ENCODE results near the gene MRPL41.
"Not testable (repeated sequence)": the region's sequence is repeated elsewhere in the genome, so short reads cannot be mapped to it uniquely, and the experiment has no call there.

Gene MRPL41

GRCh38 chr9:137554349-137554748 is 2.7 kb downstream of the MRPL41 start:
- DNase-seq, result no peak

GRCh38 chr9:137555179-137555578 is 3.5 kb downstream of the MRPL41 start:
- no peak for DNase-seq

GRCh38 chr9:137556069-137556838 is 4.6 kb downstream of the MRPL41 start:
- no peak for DNase-seq

- no peak for DNase-seq
These were observed 6.4 kb downstream of the MRPL41 start for GRCh38 chr9:137558127-137558526.

GRCh38 chr9:137564134-137564533 is 12.5 kb downstream of the MRPL41 start:
- no peak for DNase-seq

- no peak for DNase-seq
These were observed 13.2 kb downstream of the MRPL41 start for GRCh38 chr9:137564817-137565411.

- not testable (repeated sequence) for DNase-seq
These were observed 16.8 kb downstream of the MRPL41 start for GRCh38 chr9:137568445-137568844.

- no peak for DNase-seq
These were observed 18.0 kb downstream of the MRPL41 start for GRCh38 chr9:137569609-137570203.

GRCh38 chr9:137570566-137570965 is 18.9 kb downstream of the MRPL41 start:
- no peak for DNase-seq

GRCh38 chr9:137574192-137574591 is 22.5 kb downstream of the MRPL41 start:
- no peak for DNase-seq

GRCh38 chr9:137575364-137575715 is 23.7 kb downstream of the MRPL41 start:
- DNase-seq, result no peak

- no peak for DNase-seq
These were observed 24.2 kb downstream of the MRPL41 start for GRCh38 chr9:137575716-137576411.

GRCh38 chr9:137578518-137579258 is 27.0 kb downstream of the MRPL41 start, which contains the start of gene DPH7:
DPH7 (minus strand) TSS chr9:137578925; CDS start chr9:137578777, 148 bp downstream.
- DNase-seq, result peak; percentile 92

GRCh38 chr9:137579259-137579604 is 27.6 kb downstream of the MRPL41 start:
- no peak for DNase-seq

- no peak for DNase-seq
These were observed 28.7 kb downstream of the MRPL41 start for GRCh38 chr9:137580209-137580953.

GRCh38 chr9:137580954-137581322 is 29.3 kb downstream of the MRPL41 start:
- DNase-seq, result no peak

GRCh38 chr9:137581361-137582285 is 29.9 kb downstream of the MRPL41 start:
- no peak for DNase-seq

GRCh38 chr9:137582286-137582860 is 30.7 kb downstream of the MRPL41 start:
- DNase-seq, result peak; percentile 23

GRCh38 chr9:137583347-137583746 is 31.7 kb downstream of the MRPL41 start:
- DNase-seq, result no peak

- no peak for DNase-seq
These were observed 32.3 kb downstream of the MRPL41 start for GRCh38 chr9:137583957-137584356.

- no peak for DNase-seq
These were observed 35.2 kb downstream of the MRPL41 start for GRCh38 chr9:137586854-137587253.

Measured in EL (cell line).